Neural cell (in vitro differentiated cells): Measurements from ENCODE around the gene AZIN2. TPM values are rescaled to one million over a fixed set of nuclear protein-coding genes. Genes with fewer than 3 reads are reported as not detected.

Experiments
- H2AFZ ChIP-seq: fragments of 200-600, 300-800 bp; sonication (generic), shearing (Covaris generic); 2 replicates; pipeline ENCODE4 v1.6.0; 2014; ENCODE audit warnings: low read depth, mild to moderate bottlenecking, antibody characterized with exemption, low read length, moderate library complexity
- H3F3A ChIP-seq: fragments of 200-600 bp; shearing (Covaris generic); 2 replicates; pipeline ENCODE4 v1.6.1; 2016; ENCODE audit warnings: mild to moderate bottlenecking, moderate library complexity, mixed read lengths, antibody characterized with exemption, low read length; ENCODE audit not compliant: insufficient read depth, poor library complexity, severe bottlenecking
- H3K27ac ChIP-seq: fragments of 200-600, 300-800 bp; sonication (generic), shearing (Covaris generic); 2 replicates; pipeline ENCODE4 v1.5.1; 2014; ENCODE audit warnings: mild to moderate bottlenecking, low read length, moderate library complexity
- H3K27me3 ChIP-seq: fragments of 300-800, 200-600 bp; sonication (generic), shearing (Covaris generic); 2 replicates; pipeline ENCODE4 v1.6.0; 2014; ENCODE audit warnings: mild to moderate bottlenecking, low read depth, low read length, moderate library complexity; ENCODE audit not compliant: insufficient read depth
- H3K36me3 ChIP-seq: fragments of 300-800, 200-600 bp; sonication (generic), shearing (Covaris generic); 2 replicates; pipeline ENCODE4 v1.5.1; 2014; ENCODE audit warnings: mild to moderate bottlenecking, antibody characterized with exemption, low read length, moderate library complexity; ENCODE audit not compliant: insufficient read depth
- H3K4me2 ChIP-seq: fragments of 300-800, 200-600 bp; sonication (generic), shearing (Covaris generic); 2 replicates; pipeline ENCODE4 v1.6.0; 2014; ENCODE audit warnings: mild to moderate bottlenecking, low read length
- H3K4me3 ChIP-seq: fragments of 300-800, 200-600 bp; sonication (generic), shearing (Covaris generic); 2 replicates; pipeline ENCODE4 v1.5.1; 2014; ENCODE audit warnings: mild to moderate bottlenecking, low read length, moderate library complexity
- H3K79me2 ChIP-seq: fragments of 200-600 bp; shearing (Covaris generic); replicated peaks from 2 replicates; pipeline ENCODE4 v1.6.0; 2014; ENCODE audit warnings: mild to moderate bottlenecking, low read length, moderate library complexity; ENCODE audit not compliant: insufficient read depth
- H3K9ac ChIP-seq: fragments of 300-800, 200-600 bp; sonication (generic), shearing (Covaris generic); 2 replicates; pipeline ENCODE4 v1.6.1; 2016; ENCODE audit warnings: mild to moderate bottlenecking, low read length, mixed read lengths
- H3K9me2 ChIP-seq: fragments of 200-600 bp; shearing (Covaris generic); 2 replicates; pipeline ENCODE4 v1.6.1; 2016; ENCODE audit warnings: mild to moderate bottlenecking, low read length, mixed read lengths; ENCODE audit not compliant: insufficient read depth
- H3K9me3 ChIP-seq: fragments of 200-600, 300-800 bp; sonication (generic), shearing (Covaris generic); 2 replicates; pipeline ENCODE4 v1.6.1; 2016; ENCODE audit warnings: mild to moderate bottlenecking, mixed run types, low read length, moderate library complexity, mixed read lengths
- H4K20me1 ChIP-seq: fragments of 200-600 bp; shearing (Covaris generic); 2 replicates; pipeline ENCODE4 v1.6.1; 2016; ENCODE audit warnings: mild to moderate bottlenecking, mixed run types; ENCODE audit not compliant: insufficient read depth
- EP300 ChIP-seq: fragments of 450-650 bp; conservative IDR thresholded peaks from 2 replicates; pipeline ENCODE4 v1.6.1; 2014; ENCODE audit warnings: antibody characterized with exemption, mild to moderate bottlenecking, moderate library complexity; ENCODE audit not compliant: poor library complexity, severe bottlenecking
- EZH2 ChIP-seq: fragments of 200-600, 300-800 bp; shearing (Covaris generic), sonication (generic); IDR thresholded peaks from 2 replicates; pipeline ENCODE4 v1.6.1; 2014; ENCODE audit warnings: antibody characterized with exemption, low read length, borderline replicate concordance, mild to moderate bottlenecking; ENCODE audit not compliant: insufficient read depth, poor library complexity, severe bottlenecking
- MXI1 ChIP-seq: fragments of 450-650 bp; conservative IDR thresholded peaks from 2 replicates; pipeline ENCODE4 v1.6.1; 2014; ENCODE audit warnings: antibody characterized with exemption, mild to moderate bottlenecking; ENCODE audit not compliant: poor library complexity, severe bottlenecking
- POLR2AphosphoS5 ChIP-seq: IDR thresholded peaks from 2 replicates; pipeline ENCODE4 v1.6.1; 2012
- RAD21 ChIP-seq: fragments of 450-650 bp; conservative IDR thresholded peaks from 2 replicates; pipeline ENCODE4 v1.6.1; 2014; ENCODE audit warnings: antibody characterized with exemption, mild to moderate bottlenecking, moderate library complexity
- SMC3 ChIP-seq: fragments of 450-650 bp; conservative IDR thresholded peaks from 2 replicates; pipeline ENCODE4 v1.6.1; 2014; ENCODE audit warnings: antibody characterized with exemption, mild to moderate bottlenecking, moderate library complexity; ENCODE audit not compliant: poor library complexity
- TAF1 ChIP-seq: IDR thresholded peaks from 2 replicates; pipeline ENCODE4 v1.6.1; 2012; ENCODE audit warnings: low read depth
- polyA plus RNA-seq: library from polyadenylated mRNA; depleted of rRNA; stranded (reverse); fragments of >200 nt; gene quantifications from 2 replicates; pipeline ENCODE4 v1.2.3, GENCODE V29; 2014
- TF ChIP-seq, protein P1 (sequence below): IDR thresholded peaks from 2 replicates; pipeline ENCODE4 v1.6.1; 2012; ENCODE audit warnings: borderline replicate concordance
- TF ChIP-seq, protein P2 (sequence below): fragments of 450-650 bp; IDR thresholded peaks from 2 replicates; pipeline ENCODE4 v1.5.1; 2014; ENCODE audit warnings: antibody characterized with exemption, mild to moderate bottlenecking, moderate library complexity; ENCODE audit not compliant: poor library complexity, severe bottlenecking

The AZIN2 gene
- polyA plus RNA-seq, 1 donor from 2014 or later: 22.7 TPM

DNA sequence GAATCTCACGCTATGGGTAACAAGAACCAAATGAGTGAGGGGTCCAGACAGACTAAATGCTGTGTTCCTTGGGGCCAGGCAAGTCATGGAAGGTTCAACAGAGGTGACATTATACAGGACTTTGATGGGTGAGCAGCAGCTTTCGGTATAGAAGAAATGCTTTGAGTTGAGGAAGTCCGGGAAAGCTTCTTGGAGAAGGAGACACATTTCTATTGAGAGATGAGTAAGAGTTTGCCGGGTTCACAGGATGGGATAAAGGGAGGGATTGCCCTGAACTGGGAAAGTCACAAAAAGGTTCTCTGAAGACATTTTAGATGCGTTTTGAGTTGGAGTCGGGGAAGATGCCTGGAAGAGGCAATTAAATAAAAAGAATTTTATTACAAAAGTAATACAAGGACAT, 580 bp upstream of the AZIN2 start:
- Histone ChIP-seq H3K4me3 (peak overlapping the region; percentile 95), H2AFZ (peak overlapping the region; percentile 67)

DNA sequence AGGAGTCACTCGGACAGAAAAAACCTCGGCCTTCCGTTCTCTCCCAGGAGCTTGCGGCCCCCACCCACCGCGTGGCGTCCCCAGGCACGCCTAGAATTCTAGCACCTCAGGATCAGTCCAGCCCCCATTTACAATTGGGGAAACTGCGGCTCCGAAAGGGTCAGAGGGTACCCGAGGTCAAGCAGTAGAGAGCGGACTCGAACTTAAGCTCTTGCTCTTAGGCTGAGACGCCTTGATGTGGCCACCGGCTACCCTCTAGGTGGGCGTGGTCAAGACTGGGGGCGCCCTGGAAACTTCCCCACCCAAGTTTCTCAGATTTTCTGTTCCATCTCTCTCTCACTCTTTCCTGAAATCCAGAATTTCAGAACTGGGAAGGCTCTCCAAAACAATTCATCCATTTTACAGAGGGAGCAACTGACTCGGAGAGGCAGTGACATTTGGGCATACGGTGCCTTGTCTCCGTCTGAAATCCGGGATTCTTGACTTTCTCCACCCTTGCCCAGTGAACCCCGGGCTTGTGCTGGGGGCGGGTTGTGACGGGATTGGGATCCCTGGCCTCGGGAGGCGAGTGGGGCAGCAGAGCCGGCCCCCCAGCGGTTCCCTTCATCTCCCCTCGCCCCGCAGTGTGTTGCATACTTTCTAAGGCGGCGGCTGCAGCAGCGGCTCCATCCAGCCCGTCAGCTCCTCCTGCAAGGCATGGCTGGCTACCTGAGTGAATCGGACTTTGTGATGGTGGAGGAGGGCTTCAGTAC, 777 bp downstream of the AZIN2 start:
- Histone ChIP-seq H3K27me3 (peaks cover 6% of the 10 kb centered on the region), H3F3A (no peaks in the 10 kb centered on the region), H3K9ac (peak overlapping the region; percentile 76), H3K9me3 (no peaks in the 10 kb centered on the region), H3K9me2 (no peaks in the 10 kb centered on the region), H3K27ac (no peak overlapping the region), H2AFZ (peak overlapping the region; percentile 83), H3K4me3 (peak overlapping the region; percentile 95), H3K36me3 (no peaks in the 10 kb centered on the region), H3K79me2 (no peaks in the 10 kb centered on the region), H4K20me1 (no peaks in the 10 kb centered on the region), H3K4me2 (peak overlapping the region; percentile 73)
- no peak for TF ChIP-seq RAD21
- TF ChIP-seq, protein P1, sequence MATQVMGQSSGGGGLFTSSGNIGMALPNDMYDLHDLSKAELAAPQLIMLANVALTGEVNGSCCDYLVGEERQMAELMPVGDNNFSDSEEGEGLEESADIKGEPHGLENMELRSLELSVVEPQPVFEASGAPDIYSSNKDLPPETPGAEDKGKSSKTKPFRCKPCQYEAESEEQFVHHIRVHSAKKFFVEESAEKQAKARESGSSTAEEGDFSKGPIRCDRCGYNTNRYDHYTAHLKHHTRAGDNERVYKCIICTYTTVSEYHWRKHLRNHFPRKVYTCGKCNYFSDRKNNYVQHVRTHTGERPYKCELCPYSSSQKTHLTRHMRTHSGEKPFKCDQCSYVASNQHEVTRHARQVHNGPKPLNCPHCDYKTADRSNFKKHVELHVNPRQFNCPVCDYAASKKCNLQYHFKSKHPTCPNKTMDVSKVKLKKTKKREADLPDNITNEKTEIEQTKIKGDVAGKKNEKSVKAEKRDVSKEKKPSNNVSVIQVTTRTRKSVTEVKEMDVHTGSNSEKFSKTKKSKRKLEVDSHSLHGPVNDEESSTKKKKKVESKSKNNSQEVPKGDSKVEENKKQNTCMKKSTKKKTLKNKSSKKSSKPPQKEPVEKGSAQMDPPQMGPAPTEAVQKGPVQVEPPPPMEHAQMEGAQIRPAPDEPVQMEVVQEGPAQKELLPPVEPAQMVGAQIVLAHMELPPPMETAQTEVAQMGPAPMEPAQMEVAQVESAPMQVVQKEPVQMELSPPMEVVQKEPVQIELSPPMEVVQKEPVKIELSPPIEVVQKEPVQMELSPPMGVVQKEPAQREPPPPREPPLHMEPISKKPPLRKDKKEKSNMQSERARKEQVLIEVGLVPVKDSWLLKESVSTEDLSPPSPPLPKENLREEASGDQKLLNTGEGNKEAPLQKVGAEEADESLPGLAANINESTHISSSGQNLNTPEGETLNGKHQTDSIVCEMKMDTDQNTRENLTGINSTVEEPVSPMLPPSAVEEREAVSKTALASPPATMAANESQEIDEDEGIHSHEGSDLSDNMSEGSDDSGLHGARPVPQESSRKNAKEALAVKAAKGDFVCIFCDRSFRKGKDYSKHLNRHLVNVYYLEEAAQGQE: no peak
- no peak for TF ChIP-seq EP300

More for the DNA sequence above, 580 bp upstream of the AZIN2 start:
- no peaks in the 10 kb centered on the region for H3K9me3 ChIP-seq
- peaks cover 6% of the 10 kb centered on the region for H3K27me3 ChIP-seq
- H3K9me2 ChIP-seq: no peaks in the 10 kb centered on the region
- H3K9ac ChIP-seq: peak overlapping the region; percentile 76
- H3K27ac ChIP-seq: peak overlapping the region; percentile 54
- H4K20me1 ChIP-seq: no peaks in the 10 kb centered on the region
- no peaks in the 10 kb centered on the region for H3K79me2 ChIP-seq
- H3K4me2 ChIP-seq: peak overlapping the region; percentile 74
- TF ChIP-seq, protein P2, sequence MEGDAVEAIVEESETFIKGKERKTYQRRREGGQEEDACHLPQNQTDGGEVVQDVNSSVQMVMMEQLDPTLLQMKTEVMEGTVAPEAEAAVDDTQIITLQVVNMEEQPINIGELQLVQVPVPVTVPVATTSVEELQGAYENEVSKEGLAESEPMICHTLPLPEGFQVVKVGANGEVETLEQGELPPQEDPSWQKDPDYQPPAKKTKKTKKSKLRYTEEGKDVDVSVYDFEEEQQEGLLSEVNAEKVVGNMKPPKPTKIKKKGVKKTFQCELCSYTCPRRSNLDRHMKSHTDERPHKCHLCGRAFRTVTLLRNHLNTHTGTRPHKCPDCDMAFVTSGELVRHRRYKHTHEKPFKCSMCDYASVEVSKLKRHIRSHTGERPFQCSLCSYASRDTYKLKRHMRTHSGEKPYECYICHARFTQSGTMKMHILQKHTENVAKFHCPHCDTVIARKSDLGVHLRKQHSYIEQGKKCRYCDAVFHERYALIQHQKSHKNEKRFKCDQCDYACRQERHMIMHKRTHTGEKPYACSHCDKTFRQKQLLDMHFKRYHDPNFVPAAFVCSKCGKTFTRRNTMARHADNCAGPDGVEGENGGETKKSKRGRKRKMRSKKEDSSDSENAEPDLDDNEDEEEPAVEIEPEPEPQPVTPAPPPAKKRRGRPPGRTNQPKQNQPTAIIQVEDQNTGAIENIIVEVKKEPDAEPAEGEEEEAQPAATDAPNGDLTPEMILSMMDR: no peak
- TF ChIP-seq EZH2 (no peak), EP300 (no peak), POLR2AphosphoS5 (no peak), SMC3 (no peak), MXI1 (no peak), RAD21 (no peak), TAF1 (no peak)
- TF ChIP-seq, protein P1: no peak
- no peaks in the 10 kb centered on the region for H3F3A ChIP-seq
- no peaks in the 10 kb centered on the region for H3K36me3 ChIP-seq
